ENCODE measurements around the gene ABCA7.

Gene ABCA7

GRCh38 chr19:1074544-1075283 lies 34.8 kb downstream of the ABCA7 start:
- DNase-seq, result peak; percentile 96

DNA sequence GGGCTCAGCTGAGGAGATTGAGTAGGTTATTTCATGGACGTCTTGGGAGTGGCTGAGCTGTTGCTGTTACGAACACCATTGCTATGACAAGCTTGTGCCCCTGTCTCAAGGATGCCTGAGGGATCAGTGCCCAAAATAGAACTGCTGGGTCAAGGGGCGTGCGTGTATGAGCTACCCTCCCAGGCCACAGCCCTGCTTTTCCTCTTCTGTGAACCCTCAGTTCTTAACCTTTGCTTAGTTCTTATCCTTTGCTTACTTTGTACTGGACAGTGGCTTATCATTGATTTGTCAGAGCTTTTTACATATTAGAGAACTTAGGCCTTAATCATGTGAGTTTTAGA lies 36.1 kb downstream of the ABCA7 start:
- no peak for DNase-seq

GRCh38 chr19:1076951-1077350 lies 37.0 kb downstream of the ABCA7 start:
- peak; percentile 97 for DNase-seq

DNA sequence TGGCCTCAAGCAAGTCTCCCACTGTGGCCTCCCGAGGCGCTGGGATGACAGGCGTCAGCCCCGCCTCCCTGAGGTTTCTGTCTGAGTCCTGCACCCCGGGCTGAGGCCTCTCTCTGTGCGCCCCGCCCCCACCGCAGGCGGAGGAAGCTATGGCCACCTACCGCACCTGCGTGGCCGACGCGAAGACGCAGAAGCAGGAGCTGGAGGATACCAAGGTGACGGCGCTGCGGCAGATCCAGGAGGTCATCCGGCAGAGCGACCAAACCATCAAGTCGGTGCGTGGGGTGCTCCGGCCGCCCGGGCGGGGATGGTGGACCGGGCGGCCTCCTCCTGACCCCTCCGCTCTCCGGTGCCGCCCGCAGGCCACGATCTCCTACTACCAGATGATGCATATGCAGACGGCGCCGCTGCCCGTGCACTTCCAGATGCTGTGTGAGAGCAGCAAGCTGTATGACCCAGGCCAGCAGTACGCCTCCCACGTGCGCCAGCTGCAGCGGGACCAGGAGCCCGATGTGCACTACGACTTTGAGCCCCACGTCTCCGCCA lies 39.7 kb downstream of the ABCA7 start:
- DNase-seq, result peak; percentile 89

- peak; percentile 64 for DNase-seq
Measured at GRCh38 chr19:1080360-1081161, 40.7 kb downstream of the ABCA7 start.

GRCh38 chr19:1081301-1082164 lies 41.6 kb downstream of the ABCA7 start:
- DNase-seq, result no peak

DNA sequence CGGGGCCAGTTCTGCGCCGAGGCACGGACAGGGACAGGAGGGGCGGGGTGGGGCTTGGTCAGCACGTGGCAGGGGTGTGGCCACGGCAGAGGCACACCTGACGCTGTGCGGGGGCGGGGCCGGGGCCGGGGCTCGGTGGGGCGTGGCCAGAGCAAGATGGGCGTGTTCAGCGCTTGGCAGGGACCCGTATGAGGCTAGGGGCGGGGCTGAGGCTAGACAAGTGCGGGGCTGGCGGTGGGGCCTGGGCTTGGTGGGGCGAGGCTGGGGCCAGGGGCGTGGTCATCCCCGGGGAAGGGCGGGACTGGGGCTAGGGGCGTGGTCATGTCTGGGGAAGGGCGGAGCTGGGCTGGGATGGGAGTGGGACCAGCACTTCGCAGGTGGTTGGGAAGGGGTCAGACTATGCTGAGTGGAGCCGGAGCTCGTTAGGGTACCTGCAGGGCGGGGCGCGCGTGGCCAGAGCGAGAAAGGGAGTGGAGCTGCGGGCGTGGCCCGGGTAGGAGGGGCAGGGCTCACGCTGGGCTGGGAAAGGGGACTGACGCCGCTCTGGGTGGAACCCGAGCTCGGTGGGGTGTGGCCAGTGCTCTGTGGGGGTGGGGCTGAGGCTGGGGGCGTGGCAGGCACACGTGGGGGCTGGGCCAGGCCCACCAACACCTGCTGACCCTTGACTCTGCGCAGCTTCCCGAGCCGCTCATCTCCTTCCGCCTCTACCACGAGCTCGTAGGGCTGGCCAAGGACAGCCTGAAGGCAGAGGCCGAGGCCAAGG lies 42.4 kb downstream of the ABCA7 start:
- DNase-seq, result peak; percentile 92

- no peak for DNase-seq
Measured at GRCh38 chr19:1082928-1083816, 43.3 kb downstream of the ABCA7 start.

DNA sequence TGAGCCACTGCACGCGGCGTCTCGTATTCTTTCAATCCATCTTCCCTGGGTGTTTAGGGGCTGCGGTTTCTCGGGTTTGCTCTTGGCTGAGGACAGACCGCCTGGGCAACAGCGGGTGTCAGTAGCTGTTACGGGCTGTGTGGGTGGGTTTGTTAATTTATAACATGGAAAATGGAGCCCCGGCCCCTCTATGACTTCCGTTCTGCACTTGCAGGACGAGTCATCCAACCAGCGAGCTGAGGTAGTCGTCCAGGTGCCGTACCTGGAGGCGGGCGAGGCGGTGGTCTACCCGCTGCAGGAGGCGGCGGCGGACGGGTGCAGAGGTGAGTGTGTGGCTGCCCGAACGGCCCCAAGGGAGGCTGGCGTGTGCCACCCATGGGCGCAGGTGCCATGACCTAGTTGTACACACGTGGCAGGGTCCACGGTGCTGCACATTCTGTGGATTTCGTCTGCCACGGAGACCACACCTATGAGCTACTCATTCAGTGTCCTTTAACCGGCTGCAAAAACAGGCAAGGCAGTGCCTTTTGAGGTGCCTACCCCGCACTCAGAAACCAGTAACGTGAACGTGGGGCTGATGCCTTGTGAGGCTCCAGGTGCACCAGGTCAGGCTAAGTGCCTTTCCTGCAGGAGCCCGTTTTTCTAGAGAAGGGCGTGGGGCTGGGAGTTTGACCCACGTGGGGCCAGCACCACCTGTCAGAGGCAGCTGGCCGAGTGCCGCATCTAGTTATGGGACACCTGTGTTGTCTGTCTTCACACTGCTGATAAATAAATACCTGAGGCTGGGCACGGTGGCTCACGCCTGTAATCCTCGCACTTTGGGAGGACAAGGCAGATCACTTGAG lies 44.3 kb downstream of the ABCA7 start:
- no peak for DNase-seq

DNA sequence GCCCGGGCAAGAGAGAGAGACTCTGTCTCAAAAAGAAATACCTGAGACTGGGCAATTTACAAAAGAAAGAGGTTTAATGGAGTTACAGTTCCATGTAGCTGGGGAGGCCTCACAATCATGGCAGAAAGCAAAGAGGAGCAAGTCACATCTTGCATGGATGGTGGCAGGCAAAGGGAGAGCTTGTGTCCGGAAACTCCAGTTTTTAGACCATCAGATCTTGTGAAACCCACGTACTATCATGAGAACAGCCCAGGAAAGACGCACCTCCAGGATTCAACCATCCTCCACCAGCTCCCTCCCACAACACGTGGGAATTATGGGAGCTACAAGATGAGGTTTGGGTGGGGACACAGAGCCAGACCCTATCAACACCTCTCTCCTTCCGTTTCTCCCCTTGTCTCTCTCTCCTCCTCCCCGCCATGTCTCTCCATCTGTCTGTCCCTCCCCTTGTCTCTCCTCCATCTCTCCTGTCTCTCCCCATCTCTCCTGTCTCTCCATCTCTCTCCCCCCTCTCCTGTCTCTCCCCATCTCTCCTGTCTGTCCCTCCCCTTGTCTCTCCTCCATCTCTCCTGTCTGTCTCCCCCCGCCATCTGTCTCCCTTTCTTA lies 45.2 kb downstream of the ABCA7 start:
- no peak for DNase-seq

DNA sequence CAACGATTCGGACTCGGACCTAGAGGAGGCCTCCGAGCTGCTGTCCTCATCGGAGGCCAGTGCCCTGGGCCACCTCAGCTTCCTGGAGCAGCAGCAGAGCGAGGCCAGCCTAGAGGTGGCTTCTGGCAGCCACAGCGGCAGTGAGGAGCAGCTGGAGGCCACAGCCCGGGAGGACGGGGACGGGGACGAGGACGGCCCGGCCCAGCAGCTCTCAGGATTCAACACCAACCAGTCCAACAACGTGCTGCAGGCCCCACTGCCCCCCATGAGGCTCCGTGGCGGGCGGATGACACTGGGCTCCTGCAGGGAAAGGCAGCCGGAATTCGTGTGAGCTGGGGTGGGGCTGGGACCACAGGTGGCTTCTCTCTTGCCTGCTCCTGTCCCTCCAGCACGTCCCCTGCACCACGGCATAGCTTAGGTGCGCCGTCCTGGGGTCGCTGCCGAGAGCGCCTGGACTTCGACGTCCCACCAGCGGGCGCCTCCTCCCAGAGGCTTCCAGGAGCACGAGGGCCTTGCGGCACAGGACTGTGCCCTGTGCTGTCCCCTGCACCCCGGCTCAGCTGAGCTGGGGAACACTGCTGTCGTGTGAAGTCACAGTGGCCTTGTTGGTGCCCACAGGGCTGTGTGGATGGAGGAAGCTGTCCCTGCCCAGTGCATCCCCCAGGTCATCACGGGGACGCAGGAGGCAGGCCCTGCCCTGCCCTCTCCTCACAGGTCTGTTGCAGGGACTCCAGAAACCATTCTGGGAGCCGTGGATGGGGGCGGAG lies 46.0 kb downstream of the ABCA7 start:
- DNase-seq, result no peak

DNA sequence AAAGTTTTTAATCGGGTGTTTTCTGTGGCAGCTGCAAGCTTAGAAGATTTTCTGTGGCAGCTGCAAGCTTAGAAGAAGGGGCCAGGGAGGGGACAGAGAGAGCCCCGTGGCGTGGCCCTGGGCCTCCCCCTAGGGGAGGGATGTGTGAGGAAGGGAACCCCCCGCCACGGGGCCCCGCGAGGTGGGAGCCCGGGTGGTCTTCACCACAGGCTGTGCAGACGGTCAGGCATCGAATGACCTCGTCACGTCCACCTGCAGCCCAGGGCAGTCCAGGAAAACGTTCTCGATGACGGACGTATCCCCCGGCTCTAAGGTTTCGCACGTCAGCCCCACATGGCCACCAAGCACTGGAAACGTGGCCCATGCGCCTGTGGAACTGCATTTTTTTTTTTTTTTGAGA lies 46.7 kb downstream of the ABCA7 start:
- no peak for DNase-seq

GRCh38 chr19:1087813-1088415 lies 48.0 kb downstream of the ABCA7 start:
- DNase-seq, result no peak

- DNase-seq, result no peak
Measured at GRCh38 chr19:1088416-1089010, 48.6 kb downstream of the ABCA7 start.

DNA sequence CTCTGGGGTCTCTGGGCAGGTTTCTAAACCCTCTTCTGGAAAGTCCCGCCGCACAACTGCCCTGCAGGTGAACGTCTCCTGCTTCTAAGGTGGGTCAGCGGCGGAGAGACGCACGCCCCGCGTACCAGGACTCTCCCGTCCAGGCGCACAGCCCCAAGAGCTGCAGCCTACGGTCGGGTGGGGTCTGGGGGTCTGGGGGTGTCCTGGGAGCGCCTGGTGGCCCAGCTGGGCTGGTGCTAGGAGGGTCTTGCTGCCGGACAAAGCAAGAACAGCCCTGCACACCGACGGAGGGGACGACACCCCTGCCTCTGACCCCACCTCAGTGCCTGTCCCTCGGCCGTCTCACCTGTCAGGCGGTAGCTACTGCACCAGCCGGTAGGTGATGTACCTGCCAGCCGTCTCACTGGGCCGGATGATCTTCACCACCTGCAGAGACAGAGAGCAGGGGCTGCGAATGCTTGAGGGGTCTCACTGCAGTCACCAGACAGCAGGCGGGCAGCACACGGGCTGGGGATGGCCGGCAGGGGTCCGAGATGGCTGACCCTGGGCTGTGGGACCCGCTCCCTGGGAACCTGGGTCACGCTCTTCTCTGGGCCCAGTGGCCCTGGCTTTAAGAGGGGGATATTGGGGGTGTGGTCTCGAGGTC lies 49.3 kb downstream of the ABCA7 start:
- DNase-seq, result no peak

DNA sequence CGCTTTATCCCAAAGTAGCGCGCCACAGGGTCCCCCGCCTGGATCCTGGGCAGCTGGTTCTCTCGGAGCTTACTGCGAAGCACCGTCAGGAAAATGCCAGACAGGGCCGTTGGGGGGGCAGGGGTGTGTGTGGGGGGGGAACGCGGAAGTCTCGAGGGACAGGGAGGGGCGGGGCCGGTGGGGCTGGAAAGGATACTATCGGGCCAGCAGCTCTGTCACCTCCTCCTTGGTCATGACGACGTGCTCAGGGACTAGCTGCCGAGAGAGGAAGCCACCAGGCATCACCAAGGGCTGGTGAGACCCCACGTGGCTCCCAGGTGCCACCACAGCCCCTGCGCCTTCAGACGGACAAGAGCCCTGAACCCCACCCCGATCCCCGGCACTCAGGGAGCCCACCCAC lies 50.0 kb downstream of the ABCA7 start:
- DNase-seq, result no peak

GRCh38 chr19:1090731-1091543 lies 51.0 kb downstream of the ABCA7 start:
- no peak for DNase-seq
